Adrenal gland (tissue), 12 donors: Measurements from ENCODE around the gene TAS1R1. TPM values are rescaled to one million over a fixed set of nuclear protein-coding genes. Genes with fewer than 3 reads are reported as not detected.

ENCODE experiments used
- DNase-seq, 7 donors: peaks; one replicate each; pipeline ENCODE4 v3.0.0-alpha.2; 2019 to 2020
- H3K27ac ChIP-seq, 5 donors: fragments of 200-600 bp; sonication (generic) in 4 of 5; 1 replicate in 3 of 5; 2 replicates in 2 of 5; pipeline versions ENCODE4 v1.5.1 to v1.8.0; 2016 to 2020; ENCODE audit warnings: mild to moderate bottlenecking in 1 of 5
- H3K27me3 ChIP-seq: fragments of 200-600 bp; 2 replicates; pipeline ENCODE4 v1.8.0; 2021
- H3K36me3 ChIP-seq, 2 donors: fragments of 200-600 bp; replicated peaks in 1 of 2; 1 replicate in 1 of 2; 2 replicates in 1 of 2; pipeline versions ENCODE4 v1.5.1 to v1.8.0; 2018 to 2022
- H3K4me1 ChIP-seq, 2 donors: fragments of 200-600 bp; replicated peaks in 1 of 2; 1 replicate in 1 of 2; 2 replicates in 1 of 2; pipeline versions ENCODE4 v1.5.1 to v1.8.0; 2018 to 2021
- H3K4me3 ChIP-seq, 4 donors: fragments of 200-600 bp; sonication (generic) in 3 of 4; one replicate each; pipeline ENCODE4 v1.5.1; 2016 to 2018
- H3K9me3 ChIP-seq, 3 donors: fragments of 200-600 bp; sonication (generic) in 1 of 3; replicated peaks in 1 of 3; 1 replicate in 2 of 3; 2 replicates in 1 of 3; pipeline versions ENCODE4 v1.5.1 to v1.8.0; 2016 to 2021
- POLR2A ChIP-seq, 2 donors: fragments of 450-650 bp; IDR thresholded peaks; one replicate each; pipeline ENCODE4 v1.6.1; 2017; ENCODE audit warnings: antibody characterized with exemption in 2 of 2, mild to moderate bottlenecking in 2 of 2, moderate library complexity in 1 of 2
- WGBS, 4 donors: extraction: QIAGEN DNeasy Blood & Tissue Kit in 2 of 4; methylation state at CpG; one replicate each; pipeline versions ENCODE4 v1.1.5 to v1.1.7; 2013 to 2017; 5-methylcytosine and 5-hydroxymethylcytosine counted together
- intact Hi-C, 2 donors: fragments of 100-400 bp; cut with DNase I; formaldehyde crosslinking; loops; one replicate each; pipeline versions ENCODE4 v1.14.1 to v1.15.0; 2022 to 2023
- polyA plus RNA-seq, 3 donors: library from polyadenylated mRNA; stranded (reverse); fragments of 200-250 nt in 2 of 3; fragments of 350-450 nt in 1 of 3; fragmentation: Illumina TruSeq in 1 of 3; extraction: RNeasy Lipid Tissue Mini Kit (QIAGEN cat#74804) in 1 of 3; gene quantifications; one replicate each; pipeline ENCODE4 v1.2.3, GENCODE V29; 2013 to 2014
- total RNA-seq, 9 donors: library from RNA; depleted of rRNA in 4 of 9; stranded (reverse); fragments of >200 nt in 4 of 9; fragments of 120-200 nt in 1 of 9; fragmentation: NEBNext Ultra II Directional in 1 of 9; extraction: Animal tissue kit (Norgen Biotek cat#: 25700) in 1 of 9; gene quantifications; one replicate each; pipeline versions ENCODE4 v1.1.0 to v1.2.4, GENCODE V29; 2013 to 2023
- TF ChIP-seq, protein P1 (sequence below), 6 experiments: fragments of 450-650 bp in 4 of 6; fragments of 200-600 bp in 2 of 6; sonication (generic) in 1 of 6; IDR thresholded peaks; 1 replicate in 5 of 6; 2 replicates in 1 of 6; pipeline versions ENCODE4 v1.5.1 to v1.8.0; 2016 to 2021; ENCODE audit warnings: antibody characterized with exemption in 6 of 6, mild to moderate bottlenecking in 2 of 6, moderate library complexity in 1 of 6
- donor health status: healthy with polysubstance abuse.
- donor health status: Bipolar disorder and iron deficiency.
- donor health status: DM: yes; HTN: yes; CAD: no.
- donor health status: DM: no; HTN: no; CAD: no.
- donor health status: DM: no; HTN: no; CAD: no.
- donor health status: DM: yes; HTN: yes; CAD: no.

TAS1R1 gene
- total and polyA plus RNA-seq, 12 donors, result 0.11 to 0.83 (median 0.40) TPM; not detected in 5

DNA sequence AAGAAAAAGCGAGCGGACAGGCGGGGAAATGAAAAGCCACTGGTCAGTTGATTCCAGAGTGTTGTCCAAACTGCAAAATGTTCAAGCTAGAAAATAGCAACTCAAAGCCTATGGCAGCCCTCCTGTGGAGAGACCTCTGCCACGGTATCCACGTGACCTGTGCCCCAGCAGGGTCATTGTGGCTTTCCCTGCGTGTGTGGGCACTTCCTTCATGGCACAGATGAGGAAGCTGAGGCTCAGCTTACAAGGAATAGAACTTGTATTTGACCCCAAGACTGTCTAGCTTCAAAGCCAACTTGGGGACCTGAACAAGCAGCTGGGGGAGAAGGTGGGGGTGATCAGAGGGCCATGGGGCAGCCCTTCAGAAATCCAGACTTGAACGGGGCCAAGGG is 48.1 kb upstream of the TAS1R1 start:
- no peaks in the 10 kb centered on the region for H3K36me3 ChIP-seq
- TF ChIP-seq, protein P1, sequence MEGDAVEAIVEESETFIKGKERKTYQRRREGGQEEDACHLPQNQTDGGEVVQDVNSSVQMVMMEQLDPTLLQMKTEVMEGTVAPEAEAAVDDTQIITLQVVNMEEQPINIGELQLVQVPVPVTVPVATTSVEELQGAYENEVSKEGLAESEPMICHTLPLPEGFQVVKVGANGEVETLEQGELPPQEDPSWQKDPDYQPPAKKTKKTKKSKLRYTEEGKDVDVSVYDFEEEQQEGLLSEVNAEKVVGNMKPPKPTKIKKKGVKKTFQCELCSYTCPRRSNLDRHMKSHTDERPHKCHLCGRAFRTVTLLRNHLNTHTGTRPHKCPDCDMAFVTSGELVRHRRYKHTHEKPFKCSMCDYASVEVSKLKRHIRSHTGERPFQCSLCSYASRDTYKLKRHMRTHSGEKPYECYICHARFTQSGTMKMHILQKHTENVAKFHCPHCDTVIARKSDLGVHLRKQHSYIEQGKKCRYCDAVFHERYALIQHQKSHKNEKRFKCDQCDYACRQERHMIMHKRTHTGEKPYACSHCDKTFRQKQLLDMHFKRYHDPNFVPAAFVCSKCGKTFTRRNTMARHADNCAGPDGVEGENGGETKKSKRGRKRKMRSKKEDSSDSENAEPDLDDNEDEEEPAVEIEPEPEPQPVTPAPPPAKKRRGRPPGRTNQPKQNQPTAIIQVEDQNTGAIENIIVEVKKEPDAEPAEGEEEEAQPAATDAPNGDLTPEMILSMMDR (IDR thresholded peaks at IDR 0.05), result no peak
- TF ChIP-seq POLR2A (IDR thresholded peaks at IDR 0.05), result no peak
- H3K9me3 ChIP-seq, result no peaks in the 10 kb centered on the region
- H3K4me3 ChIP-seq, result no peak overlapping the region
- H3K27me3 ChIP-seq, result no peaks in the 10 kb centered on the region
- H3K27ac ChIP-seq, result peak overlapping the region in 1 of 5 donors; percentile 12
- H3K4me1 ChIP-seq, result peaks cover 8 to 37% of the 10 kb centered on the region in 2 donors
- intact Hi-C loops, result no loop called here
- peak in 1 of 7 donors; percentile 51 for DNase-seq
- WGBS, 4 donors, result 63 to 79% (median 70%) methylated on average over 5 to 7 of the region's 7 CpGs

GRCh38 chr1:6507461-6507911 is 47.6 kb upstream of the TAS1R1 start:
- WGBS, 4 donors, result 61 to 80% (median 62%) methylated on average over 1 to 12 of the region's 12 CpGs; no CpG with 5 or more reads in 1 of the 4 donors
- Histone ChIP-seq H3K4me3 (no peak overlapping the region), H3K36me3 (no peaks in the 10 kb centered on the region), H3K27ac (peak overlapping the region in 1 of 5 donors; percentile 12), H3K4me1 (peaks cover 3 to 32% of the 10 kb centered on the region in 2 donors), H3K9me3 (no peaks in the 10 kb centered on the region), H3K27me3 (no peaks in the 10 kb centered on the region)
- no peak for DNase-seq
- no peak for TF ChIP-seq POLR2A (IDR thresholded peaks at IDR 0.05)
- TF ChIP-seq, protein P1 (IDR thresholded peaks at IDR 0.05), result no peak
- intact Hi-C loops, result no loop called here

- H3K9me3 ChIP-seq, result no peaks in the 10 kb centered on the region
- no peak overlapping the region for H3K27ac ChIP-seq
- no peaks in the 10 kb centered on the region for H3K27me3 ChIP-seq
- no peak overlapping the region for H3K4me3 ChIP-seq
- WGBS, 4 donors, result 81 to 88% (median 83%) methylated on average over 1 to 18 of the region's 18 CpGs
- peaks cover 0 to 25% of the 10 kb centered on the region in 2 donors for H3K4me1 ChIP-seq
- no peak for DNase-seq
- intact Hi-C loops, result no loop called here
- TF ChIP-seq POLR2A (IDR thresholded peaks at IDR 0.05), result no peak
- TF ChIP-seq, protein P1 (IDR thresholded peaks at IDR 0.05), result no peak
- no peaks in the 10 kb centered on the region for H3K36me3 ChIP-seq
Measured at GRCh38 chr1:6508154-6508815, 46.8 kb upstream of the TAS1R1 start.

DNA sequence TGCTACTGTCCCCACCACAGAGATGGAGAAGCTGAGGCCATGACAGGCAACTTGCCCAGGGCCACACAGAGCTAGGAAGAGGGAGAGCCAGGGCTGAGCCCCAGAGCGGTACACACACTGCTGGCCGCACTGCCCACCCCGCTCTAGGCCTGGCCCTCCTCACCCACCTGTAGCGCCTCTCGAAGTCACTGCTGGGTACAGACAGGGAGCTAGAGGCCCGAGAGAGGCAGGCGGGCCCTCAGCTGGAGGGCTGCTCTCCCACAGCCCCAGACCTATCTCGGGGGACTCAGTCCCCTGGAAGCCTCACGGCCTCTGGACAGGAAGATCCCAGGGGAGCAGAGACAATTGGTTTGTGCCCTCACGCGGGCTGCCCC is 46.3 kb upstream of the TAS1R1 start:
- Histone ChIP-seq H3K27ac (peak overlapping the region in 1 of 5 donors; percentile 26), H3K4me3 (no peak overlapping the region), H3K36me3 (no peaks in the 10 kb centered on the region), H3K9me3 (no peaks in the 10 kb centered on the region), H3K4me1 (peaks cover 0 to 25% of the 10 kb centered on the region in 2 donors), H3K27me3 (no peaks in the 10 kb centered on the region)
- no peak for DNase-seq
- WGBS, 4 donors, result 90 to 100% (median 90%) methylated on average over 2 to 11 of the region's 11 CpGs
- intact Hi-C loops, result no loop called here
- no peak for TF ChIP-seq POLR2A (IDR thresholded peaks at IDR 0.05)
- TF ChIP-seq, protein P1 (IDR thresholded peaks at IDR 0.05), result no peak
